Measurements from ENCODE around the gene SYF2. TPM values are rescaled to one million over a fixed set of nuclear protein-coding genes. Genes with fewer than 3 reads are reported as not detected.
"Not testable (repeated sequence)": the region's sequence is repeated elsewhere in the genome, so short reads cannot be mapped to it uniquely, and the experiment has no call there.

The SYF2 gene
- total RNA-seq, 4 donors from 2014 or later: 24.8 to 45.7 (median 30.9) TPM

DNA sequence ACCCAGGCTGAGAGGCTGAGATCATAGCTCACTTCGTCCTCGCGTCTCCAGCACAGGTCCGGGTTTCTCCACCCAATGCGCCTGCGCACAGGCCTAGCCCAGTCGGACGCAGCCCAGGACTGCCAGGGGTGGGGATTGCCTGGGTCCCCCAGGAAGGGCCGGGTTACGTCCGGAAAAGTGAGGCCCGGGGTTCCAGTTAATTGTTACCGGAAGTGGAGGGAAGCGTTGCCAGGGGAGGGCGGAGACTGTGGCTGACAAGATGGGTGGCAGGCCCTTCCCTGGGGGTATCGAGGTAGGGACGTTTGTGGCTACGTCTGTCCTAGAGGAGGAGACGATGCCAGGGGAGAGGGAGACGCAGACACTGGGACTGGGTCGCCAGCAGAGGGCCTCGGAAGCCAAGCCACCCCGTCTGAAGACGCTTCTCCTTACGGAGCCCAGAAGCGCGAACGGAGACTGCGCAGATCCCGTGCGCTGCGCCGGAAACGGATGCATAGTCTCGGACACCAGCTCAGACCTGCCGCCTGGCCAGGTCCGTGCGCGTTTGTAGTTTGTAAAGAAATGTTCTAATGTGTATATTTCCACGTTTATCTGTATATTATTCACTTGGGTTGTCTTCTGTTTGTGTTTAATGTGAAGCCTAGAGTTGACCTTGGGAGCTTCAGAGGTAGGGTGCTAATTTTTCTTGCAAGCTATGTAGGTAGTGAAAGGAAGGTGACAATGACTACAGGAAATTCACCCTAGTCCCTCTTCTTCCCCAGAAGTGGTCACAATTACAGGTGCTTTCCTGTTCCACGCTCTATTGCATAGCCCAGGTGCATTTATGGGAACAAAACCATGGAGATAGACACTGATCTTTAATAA, 7.6 kb upstream of the SYF2 start:
- DNase-seq: peak; percentile 86 to 96 (median 94)
- H3K4me3 ChIP-seq: peak overlapping the region; percentile 43 to 58 (median 52)
- peaks cover 0 to 38% (median 0%) of the 10 kb centered on the region in 3 donors for H3K36me3 ChIP-seq
- peak overlapping the region; percentile 83 to 94 (median 88) for H3K27ac ChIP-seq
- TF ChIP-seq, protein P1, sequence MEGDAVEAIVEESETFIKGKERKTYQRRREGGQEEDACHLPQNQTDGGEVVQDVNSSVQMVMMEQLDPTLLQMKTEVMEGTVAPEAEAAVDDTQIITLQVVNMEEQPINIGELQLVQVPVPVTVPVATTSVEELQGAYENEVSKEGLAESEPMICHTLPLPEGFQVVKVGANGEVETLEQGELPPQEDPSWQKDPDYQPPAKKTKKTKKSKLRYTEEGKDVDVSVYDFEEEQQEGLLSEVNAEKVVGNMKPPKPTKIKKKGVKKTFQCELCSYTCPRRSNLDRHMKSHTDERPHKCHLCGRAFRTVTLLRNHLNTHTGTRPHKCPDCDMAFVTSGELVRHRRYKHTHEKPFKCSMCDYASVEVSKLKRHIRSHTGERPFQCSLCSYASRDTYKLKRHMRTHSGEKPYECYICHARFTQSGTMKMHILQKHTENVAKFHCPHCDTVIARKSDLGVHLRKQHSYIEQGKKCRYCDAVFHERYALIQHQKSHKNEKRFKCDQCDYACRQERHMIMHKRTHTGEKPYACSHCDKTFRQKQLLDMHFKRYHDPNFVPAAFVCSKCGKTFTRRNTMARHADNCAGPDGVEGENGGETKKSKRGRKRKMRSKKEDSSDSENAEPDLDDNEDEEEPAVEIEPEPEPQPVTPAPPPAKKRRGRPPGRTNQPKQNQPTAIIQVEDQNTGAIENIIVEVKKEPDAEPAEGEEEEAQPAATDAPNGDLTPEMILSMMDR (IDR thresholded peaks at IDR 0.05): peak; percentile 30 to 70 (median 59)
- peak; percentile 24 to 62 for TF ChIP-seq POLR2A (IDR thresholded peaks at IDR 0.05)
- no peaks in the 10 kb centered on the region for H3K27me3 ChIP-seq
- no peaks in the 10 kb centered on the region for H3K9me3 ChIP-seq
- peaks cover 0 to 57% (median 10%) of the 10 kb centered on the region in 4 donors for H3K4me1 ChIP-seq

GRCh38 chr1:25238046-25238445, 5.7 kb upstream of the SYF2 start:
- no peak for TF ChIP-seq POLR2A (IDR thresholded peaks at IDR 0.05)
- TF ChIP-seq, protein P1 (IDR thresholded peaks at IDR 0.05): no peak
- H3K4me1 ChIP-seq: peaks cover 0 to 48% (median 12%) of the 10 kb centered on the region in 4 donors
- no peak overlapping the region for H3K27ac ChIP-seq
- H3K9me3 ChIP-seq: no peaks in the 10 kb centered on the region
- no peak for DNase-seq
- no peak overlapping the region for H3K4me3 ChIP-seq
- peaks cover 0 to 19% (median 0%) of the 10 kb centered on the region in 3 donors for H3K36me3 ChIP-seq
- H3K27me3 ChIP-seq: no peaks in the 10 kb centered on the region

- H3K4me1 ChIP-seq: peaks cover 0 to 41% (median 14%) of the 10 kb centered on the region in 4 donors
- H3K9me3 ChIP-seq, H3K27ac ChIP-seq, H3K27me3 ChIP-seq, H3K36me3 ChIP-seq, H3K4me3 ChIP-seq: not testable (repeated sequence)
- DNase-seq: peak in 1 of 3 donors; percentile 40
Measured at GRCh38 chr1:25236261-25236660, 4.0 kb upstream of the SYF2 start.

- not testable (repeated sequence) for H3K4me3 ChIP-seq, H3K9me3 ChIP-seq, H3K36me3 ChIP-seq, H3K27ac ChIP-seq, H3K27me3 ChIP-seq
- peak in 1 of 3 donors; percentile 44 for DNase-seq
- H3K4me1 ChIP-seq: peaks cover 0 to 39% (median 12%) of the 10 kb centered on the region in 4 donors
Measured at GRCh38 chr1:25235411-25235810, 3.1 kb upstream of the SYF2 start.

DNA sequence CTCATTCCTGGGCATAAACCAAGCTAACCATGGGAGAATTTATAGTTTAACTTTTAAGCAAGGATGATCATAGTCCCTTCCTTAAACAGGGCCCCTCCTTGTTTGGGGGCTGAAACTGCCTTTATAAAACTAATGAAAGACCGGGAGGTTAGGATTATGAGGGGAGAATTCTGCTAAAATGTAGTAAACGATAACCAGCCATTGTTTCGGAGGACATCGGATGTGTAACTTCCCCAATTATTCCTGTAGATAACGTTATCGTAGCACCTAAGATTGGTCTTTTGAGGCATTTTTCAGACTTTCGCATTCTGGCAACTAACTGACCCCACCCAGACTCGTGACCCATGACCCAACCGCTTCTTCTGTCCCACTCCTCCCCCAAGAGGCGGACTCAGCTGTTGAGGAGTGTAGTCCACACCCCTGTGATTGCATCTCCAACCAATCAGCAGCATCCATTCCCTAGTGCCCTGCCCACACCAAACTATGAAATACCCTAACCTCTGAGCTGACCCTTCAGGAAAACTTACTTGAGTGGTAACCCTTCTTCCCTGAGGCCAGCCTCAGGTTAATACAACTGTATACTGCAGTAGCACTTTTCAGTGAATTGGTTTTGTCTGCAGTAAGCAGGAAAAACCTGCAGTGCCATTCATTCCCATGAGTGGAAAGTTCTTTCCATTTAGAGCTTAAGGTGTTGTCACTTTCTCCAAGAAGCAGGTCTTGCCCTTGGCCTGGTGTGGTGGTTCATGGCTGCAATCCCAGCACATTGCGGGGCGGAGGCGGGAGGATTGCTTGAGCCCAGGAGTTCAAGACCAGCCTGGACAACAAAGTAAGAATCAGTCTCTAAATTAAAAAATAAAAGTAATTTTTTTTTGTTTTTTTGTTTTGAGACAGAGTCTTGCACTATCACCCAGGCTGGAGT, 823 bp upstream of the SYF2 start:
- Histone ChIP-seq H3K27me3 (no peaks in the 10 kb centered on the region), H3K36me3 (peaks cover 0 to 29% (median 0%) of the 10 kb centered on the region in 3 donors), H3K4me3 (peak overlapping the region; percentile 69 to 95 (median 89)), H3K9me3 (no peaks in the 10 kb centered on the region), H3K4me1 (peaks cover 0 to 29% (median 7%) of the 10 kb centered on the region in 4 donors), H3K27ac (peak overlapping the region; percentile 92 to 96 (median 94))
- TF ChIP-seq, protein P1 (IDR thresholded peaks at IDR 0.05): no peak
- TF ChIP-seq POLR2A (IDR thresholded peaks at IDR 0.05): no peak
- peak; percentile 76 to 93 (median 83) for DNase-seq

- no peak overlapping the region for H3K4me3 ChIP-seq
- TF ChIP-seq, protein P1 (IDR thresholded peaks at IDR 0.05): no peak
- no peaks in the 10 kb centered on the region for H3K9me3 ChIP-seq
- no peak overlapping the region for H3K27ac ChIP-seq
- H3K4me1 ChIP-seq: no peaks in the 10 kb centered on the region
- H3K27me3 ChIP-seq: no peaks in the 10 kb centered on the region
- DNase-seq: no peak
- peaks cover 0 to 79% (median 0%) of the 10 kb centered on the region in 3 donors for H3K36me3 ChIP-seq
Measured at GRCh38 chr1:25223471-25223870, 8.8 kb downstream of the SYF2 start.

All from Peyer's patch (tissue), 4 donors.